GM18505 (cell line): ENCODE data around the gene ANP32B.
A peak's percentile ranks its signal among the peaks of the same experiment; 100 is the strongest.

ENCODE experiments used
- ATAC-seq: cut with Tn5 transposase; IDR thresholded peaks from one replicate; pipeline ENCODE4 v1.9.1; 2021; ENCODE audit not compliant: unreplicated experiment
- POLR2A ChIP-seq: IDR thresholded peaks from 4 replicates; pipeline ENCODE4 v1.6.1; 2011; ENCODE audit warnings: borderline replicate concordance; ENCODE audit not compliant: insufficient read depth, insufficient read length; ENCODE audit errors: extremely low read depth

Gene ANP32B

GRCh38 chr9:98020476-98021145 is 37.5 kb downstream of the ANP32B start:
- TF ChIP-seq POLR2A: no peak
- no peak for ATAC-seq

GRCh38 chr9:98021306-98022040 is 38.3 kb downstream of the ANP32B start:
- no peak for TF ChIP-seq POLR2A
- ATAC-seq: no peak

GRCh38 chr9:98022447-98022846 is 39.3 kb downstream of the ANP32B start:
- ATAC-seq: no peak
- TF ChIP-seq POLR2A: no peak

GRCh38 chr9:98024702-98025101 is 41.6 kb downstream of the ANP32B start:
- no peak for ATAC-seq
- TF ChIP-seq POLR2A: no peak

- no peak for TF ChIP-seq POLR2A
- ATAC-seq: no peak
Measured at GRCh38 chr9:98031169-98031568, 48.0 kb downstream of the ANP32B start.

GRCh38 chr9:98031935-98032334 is 48.8 kb downstream of the ANP32B start:
- ATAC-seq: no peak
- TF ChIP-seq POLR2A: no peak

GRCh38 chr9:98034593-98035546 is 51.7 kb downstream of the ANP32B start:
- ATAC-seq: no peak
- TF ChIP-seq POLR2A: no peak

- no peak for ATAC-seq
- TF ChIP-seq POLR2A: no peak
Measured at GRCh38 chr9:98037357-98037756, 54.2 kb downstream of the ANP32B start.

- peak; percentile 60 for ATAC-seq
- TF ChIP-seq POLR2A: no peak
Measured at GRCh38 chr9:98038958-98039357, 55.8 kb downstream of the ANP32B start.

GRCh38 chr9:98039607-98040017 is 56.5 kb downstream of the ANP32B start:
- ATAC-seq: no peak
- TF ChIP-seq POLR2A: no peak

- no peak for TF ChIP-seq POLR2A
- no peak for ATAC-seq
Measured at GRCh38 chr9:98040212-98040611, 57.1 kb downstream of the ANP32B start.

GRCh38 chr9:98043915-98044314 is 60.8 kb downstream of the ANP32B start:
- TF ChIP-seq POLR2A: no peak
- ATAC-seq: no peak
